Mammary epithelial cell (primary cell): Measurements from ENCODE around the gene ESM1.

Source experiments
- EZH2 ChIP-seq: IDR thresholded peaks from 2 replicates; pipeline ENCODE4 v1.6.1; 2012; ENCODE audit warnings: low read length, inconsistent platforms, borderline replicate concordance
- TF ChIP-seq, protein P1 (sequence below), 2 donors: IDR thresholded peaks in 1 of 2; conservative IDR thresholded peaks in 1 of 2; 2 replicates each; pipeline ENCODE4 v1.5.1; 2011 to 2012; ENCODE audit warnings: inconsistent platforms in 2 of 2, low read length in 2 of 2, mild to moderate bottlenecking in 2 of 2, control low read depth in 1 of 2, low read depth in 1 of 2; ENCODE audit not compliant: insufficient read depth in 1 of 2; ENCODE audit errors: extremely low read depth in 1 of 2

DNA sequence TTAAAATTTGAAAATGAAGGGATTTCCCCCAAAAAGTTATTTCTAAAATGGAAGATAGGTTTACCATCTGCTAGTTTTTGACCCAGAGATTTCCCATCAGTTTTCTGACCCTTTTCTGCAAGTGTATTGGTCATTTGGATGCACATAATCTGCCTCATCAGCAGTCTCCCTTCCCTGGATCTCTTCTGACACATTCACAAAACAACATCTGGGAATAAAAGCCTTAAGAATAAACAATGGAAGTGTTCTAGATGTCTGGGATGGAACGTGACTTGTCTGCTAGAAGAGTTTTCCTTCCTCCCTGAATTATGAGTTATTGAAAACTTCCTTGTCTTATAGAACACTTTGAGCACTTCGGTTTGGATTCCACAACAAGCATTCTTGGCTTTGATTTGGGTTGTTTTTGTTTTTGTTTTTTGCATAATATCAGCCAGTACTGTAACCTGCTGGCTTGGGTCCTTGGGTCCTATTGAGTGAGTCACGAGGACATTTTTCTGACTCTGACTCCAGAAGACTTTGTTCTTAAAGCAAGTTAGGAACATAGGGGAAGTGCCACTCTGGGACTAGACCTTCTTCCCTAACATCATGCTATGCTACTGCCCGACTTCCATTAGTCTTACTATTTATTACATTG, 18.2 kb upstream of the ESM1 start:
- TF ChIP-seq, protein P1, sequence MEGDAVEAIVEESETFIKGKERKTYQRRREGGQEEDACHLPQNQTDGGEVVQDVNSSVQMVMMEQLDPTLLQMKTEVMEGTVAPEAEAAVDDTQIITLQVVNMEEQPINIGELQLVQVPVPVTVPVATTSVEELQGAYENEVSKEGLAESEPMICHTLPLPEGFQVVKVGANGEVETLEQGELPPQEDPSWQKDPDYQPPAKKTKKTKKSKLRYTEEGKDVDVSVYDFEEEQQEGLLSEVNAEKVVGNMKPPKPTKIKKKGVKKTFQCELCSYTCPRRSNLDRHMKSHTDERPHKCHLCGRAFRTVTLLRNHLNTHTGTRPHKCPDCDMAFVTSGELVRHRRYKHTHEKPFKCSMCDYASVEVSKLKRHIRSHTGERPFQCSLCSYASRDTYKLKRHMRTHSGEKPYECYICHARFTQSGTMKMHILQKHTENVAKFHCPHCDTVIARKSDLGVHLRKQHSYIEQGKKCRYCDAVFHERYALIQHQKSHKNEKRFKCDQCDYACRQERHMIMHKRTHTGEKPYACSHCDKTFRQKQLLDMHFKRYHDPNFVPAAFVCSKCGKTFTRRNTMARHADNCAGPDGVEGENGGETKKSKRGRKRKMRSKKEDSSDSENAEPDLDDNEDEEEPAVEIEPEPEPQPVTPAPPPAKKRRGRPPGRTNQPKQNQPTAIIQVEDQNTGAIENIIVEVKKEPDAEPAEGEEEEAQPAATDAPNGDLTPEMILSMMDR (conservative IDR thresholded peaks at IDR 0.05 in 1 of 2, IDR thresholded peaks at IDR 0.05 in 1 of 2; ENCODE audit: extremely low read depth in 1 of 2, insufficient read depth in 1 of 2, low read depth in 1 of 2, low read length in 2 of 2) = no peak
- TF ChIP-seq EZH2 = no peak
